GM10248 (cell line): ENCODE data around the gene NARS2.

Experiments used
- CTCF ChIA-PET: fragments of 300-600 bp; sonication (Branson Sonifier 250); formaldehyde crosslinking; extraction: SDS; loops from one replicate; lab custom pipeline; 2021; ENCODE audit warnings: antibody characterized with exemption; lab: Yijun Ruan, JAX
- POLR2A ChIA-PET: fragments of 350-650 bp; sonication (Branson Sonifier 250); formaldehyde crosslinking; extraction: SDS; loops from one replicate; lab custom pipeline; 2020; ENCODE audit warnings: antibody characterized with exemption; lab: Yijun Ruan, JAX
- DNase-seq: peaks from one replicate; pipeline ENCODE4 v3.0.0; 2012; ENCODE audit errors: extremely low spot score
- CTCF ChIP-seq: IDR thresholded peaks from 2 replicates; pipeline ENCODE4 v1.5.1; 2012; ENCODE audit warnings: mild to moderate bottlenecking, low read depth; ENCODE audit errors: extremely low read depth, missing control alignments, control extremely low read depth

Gene NARS2

DNA sequence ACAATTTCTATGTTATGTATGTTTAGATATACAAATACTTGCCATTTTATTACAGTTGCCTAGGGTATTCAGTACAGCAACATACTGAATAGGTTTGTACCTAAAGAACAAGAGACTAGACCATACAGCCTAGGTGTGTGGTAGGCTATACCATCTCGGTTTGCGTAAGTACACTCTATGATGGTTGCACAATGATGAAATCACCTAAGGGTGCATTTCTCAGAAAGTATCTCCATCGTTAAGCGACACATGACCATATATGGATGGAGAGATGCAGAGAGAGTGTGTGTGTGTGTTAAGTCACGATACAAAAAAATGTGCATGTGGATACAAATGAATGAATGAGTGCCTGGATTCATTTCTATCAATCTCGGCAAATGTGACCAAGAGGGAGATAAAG lies 37.7 kb downstream of the NARS2 start:
- TF ChIP-seq CTCF = no peak
- DNase-seq = no peak
- CTCF ChIA-PET = interaction anchor here (1.1 to 1.5 kb wide), 2 partner anchors 12 to 27 kb away, joined by 4 to 5 read pairs; no protein-coding TSS in a partner anchor
- POLR2A ChIA-PET = no interaction called here

DNA sequence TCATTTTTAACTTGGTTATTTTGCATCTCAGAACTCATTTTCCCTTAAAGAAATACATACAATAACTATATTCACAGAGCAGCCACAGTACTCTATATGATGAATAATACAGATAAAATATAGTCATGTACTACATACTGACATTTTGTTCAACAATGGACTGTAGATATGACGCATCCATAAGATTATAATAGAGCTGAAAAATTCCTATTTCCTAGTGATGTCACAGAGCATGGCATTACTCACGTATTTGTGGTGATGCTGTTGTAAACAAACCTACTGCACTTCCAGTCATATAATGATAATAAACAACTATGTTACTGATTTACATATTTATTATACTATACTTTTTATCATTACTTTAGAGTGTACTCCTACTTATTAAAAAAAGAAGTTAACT lies 38.7 kb downstream of the NARS2 start:
- ChIA-PET POLR2A (no interaction called here), CTCF (interaction anchor here (1.1 to 1.5 kb wide), 3 partner anchors 13 to 28 kb away, joined by 3 to 5 read pairs (median 4); no protein-coding TSS in a partner anchor)
- DNase-seq = no peak
- TF ChIP-seq CTCF = no peak

- POLR2A ChIA-PET = no interaction called here
- TF ChIP-seq CTCF = no peak
- DNase-seq = peak; percentile 34
- CTCF ChIA-PET = interaction anchor here (1.2 to 1.6 kb wide), 2 partner anchors 14 to 306 kb away, joined by 3 read pairs; no protein-coding TSS in a partner anchor
These were observed 39.6 kb downstream of the NARS2 start for GRCh38 chr11:78535027-78535426.

GRCh38 chr11:78533399-78533798 lies 41.3 kb downstream of the NARS2 start:
- ChIA-PET POLR2A (no interaction called here), CTCF (interaction anchor here (1.5 to 2.1 kb wide), 3 partner anchors 24 to 304 kb away, joined by 3 to 11 read pairs (median 3); no protein-coding TSS in a partner anchor)
- no peak for TF ChIP-seq CTCF
- DNase-seq = peak; percentile 30

DNA sequence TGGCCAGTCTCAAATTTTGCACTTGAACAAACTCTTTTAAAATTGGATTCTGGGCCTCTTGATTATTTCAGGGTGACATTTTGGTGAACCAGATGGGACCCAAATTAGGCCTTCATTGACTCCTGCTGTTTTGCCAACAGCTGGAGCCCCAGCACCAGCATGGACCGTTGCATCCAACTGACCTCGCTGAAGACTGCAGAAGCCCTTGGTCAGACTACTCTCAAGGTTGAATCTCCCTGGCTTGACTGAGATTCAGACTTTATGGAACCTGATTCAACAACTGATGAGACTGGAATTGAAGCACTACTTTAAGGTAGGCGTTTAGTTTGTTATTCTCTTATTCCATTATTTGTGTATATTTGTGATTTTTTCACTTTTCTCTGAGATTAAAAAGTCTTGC lies 41.7 kb downstream of the NARS2 start:
- no peak for DNase-seq
- no peak for TF ChIP-seq CTCF
- ChIA-PET CTCF (interaction anchor here (1.1 to 2.1 kb wide), 4 partner anchors 25 to 67 kb away, joined by 3 to 11 read pairs (median 3); no protein-coding TSS in a partner anchor), POLR2A (no interaction called here)

DNA sequence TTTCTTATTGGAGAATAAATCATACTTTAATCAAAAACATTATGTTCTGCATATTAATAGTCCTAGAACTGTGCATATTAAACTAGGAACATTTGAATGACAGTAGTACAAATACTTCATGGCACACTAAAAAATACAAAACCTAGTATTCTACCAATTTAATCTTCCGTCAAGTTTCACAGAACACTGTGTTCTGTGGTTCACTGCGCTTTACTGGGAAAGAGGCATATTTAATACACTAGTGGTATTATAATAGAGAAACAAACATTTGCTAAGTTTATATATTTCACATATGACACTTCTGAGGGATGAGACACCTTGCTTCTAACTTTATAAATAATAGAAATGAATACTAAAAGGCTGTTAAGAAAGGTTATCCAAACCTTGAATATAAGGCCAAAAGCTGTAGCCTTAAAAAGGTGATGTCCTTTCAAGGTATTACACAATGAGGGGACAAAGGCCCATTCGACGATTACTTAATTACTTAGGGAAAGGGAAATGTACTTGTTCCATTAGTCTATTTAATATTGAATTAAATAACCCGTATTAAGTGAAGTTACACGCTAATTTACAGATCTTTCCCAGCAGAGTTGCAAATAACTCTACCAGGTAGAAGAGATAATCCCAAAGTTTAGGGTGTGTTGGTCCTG lies 48.0 kb downstream of the NARS2 start:
- DNase-seq = no peak
- no peak for TF ChIP-seq CTCF
- POLR2A ChIA-PET = no interaction called here
- CTCF ChIA-PET = no interaction called here
